Midbrain (tissue), 1 donor: Measurements from ENCODE around the gene FNDC3B.

Experiments
- DNase-seq: peaks from one replicate; lab custom pipeline; 2025; lab: John Stamatoyannopoulos, UW

Gene FNDC3B

GRCh38 chr3:172213904-172214303, 174.5 kb downstream of the FNDC3B start:
- no peak for DNase-seq

GRCh38 chr3:172216267-172216666, 176.9 kb downstream of the FNDC3B start:
- no peak for DNase-seq

GRCh38 chr3:172216911-172217310, 177.5 kb downstream of the FNDC3B start:
- DNase-seq = no peak

DNA sequence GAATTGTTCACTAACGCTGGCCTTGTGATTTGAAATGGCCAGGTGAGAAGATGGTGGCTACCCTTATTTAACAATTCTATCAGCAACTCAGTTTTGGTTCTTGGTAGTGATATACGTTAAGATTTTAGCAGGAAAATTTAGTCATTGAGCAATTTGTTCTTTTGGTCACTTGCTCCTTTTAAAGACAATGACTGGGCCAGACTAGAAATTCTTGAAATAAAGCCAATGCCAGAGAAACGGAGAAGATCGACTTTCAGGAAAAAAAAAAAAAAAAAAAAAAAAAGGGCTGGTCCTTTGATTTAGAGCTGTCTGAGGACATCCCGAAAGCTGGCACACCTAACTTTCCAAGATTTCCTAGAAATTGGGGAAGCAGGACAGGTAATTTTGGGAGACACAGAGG, 178.5 kb downstream of the FNDC3B start:
- DNase-seq = no peak

GRCh38 chr3:172218350-172219323, 179.3 kb downstream of the FNDC3B start:
- DNase-seq = no peak

GRCh38 chr3:172219750-172220149, 180.4 kb downstream of the FNDC3B start:
- no peak for DNase-seq

GRCh38 chr3:172221547-172221946, 182.2 kb downstream of the FNDC3B start:
- no peak for DNase-seq

DNA sequence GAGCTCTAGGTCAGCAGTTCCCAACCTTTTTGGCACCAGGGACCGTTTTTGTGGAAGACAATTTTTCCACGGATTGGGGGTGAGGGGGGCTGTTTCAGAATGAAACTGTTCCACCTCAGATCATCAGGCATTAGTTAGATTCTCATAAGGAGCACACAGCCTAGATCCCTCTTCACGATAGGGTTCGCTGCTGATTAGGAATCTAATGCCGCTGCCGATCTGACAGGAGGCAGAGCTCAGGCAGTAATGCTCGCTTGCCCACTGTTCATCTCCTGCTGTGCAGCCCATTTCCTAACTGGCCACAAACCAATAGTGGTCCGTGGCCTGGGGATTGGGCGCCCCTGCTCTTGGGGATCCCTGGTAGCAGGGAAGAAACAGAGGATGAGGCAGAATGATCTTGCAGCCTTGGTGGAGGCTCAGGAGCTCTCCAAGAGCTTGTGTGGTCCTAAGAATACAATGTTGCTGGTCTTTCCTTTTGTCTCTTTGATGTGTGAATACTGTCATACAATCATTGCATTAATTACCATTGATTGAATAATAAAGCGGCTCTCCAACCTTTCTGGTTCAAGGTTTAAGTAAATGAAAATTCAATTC, 183.2 kb downstream of the FNDC3B start:
- DNase-seq = no peak

DNA sequence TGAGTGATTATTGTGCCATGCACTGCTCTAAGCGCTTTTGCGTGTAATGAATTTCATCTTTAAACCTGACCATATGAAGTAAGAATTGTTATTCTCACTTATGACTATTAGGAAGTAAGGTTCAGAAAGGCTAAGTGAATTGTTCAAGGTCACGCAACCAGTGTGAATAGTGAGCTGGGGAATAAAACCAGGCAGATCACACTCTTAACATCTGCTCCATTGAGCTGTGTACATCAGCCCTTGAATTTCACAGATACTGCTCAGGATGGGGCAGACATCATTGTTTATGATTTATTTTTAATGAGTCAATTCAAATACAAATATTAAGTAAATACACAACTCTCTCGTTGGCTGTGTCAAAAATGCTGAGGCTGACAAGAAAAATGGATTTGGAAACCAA, 184.5 kb downstream of the FNDC3B start:
- no peak for DNase-seq

DNA sequence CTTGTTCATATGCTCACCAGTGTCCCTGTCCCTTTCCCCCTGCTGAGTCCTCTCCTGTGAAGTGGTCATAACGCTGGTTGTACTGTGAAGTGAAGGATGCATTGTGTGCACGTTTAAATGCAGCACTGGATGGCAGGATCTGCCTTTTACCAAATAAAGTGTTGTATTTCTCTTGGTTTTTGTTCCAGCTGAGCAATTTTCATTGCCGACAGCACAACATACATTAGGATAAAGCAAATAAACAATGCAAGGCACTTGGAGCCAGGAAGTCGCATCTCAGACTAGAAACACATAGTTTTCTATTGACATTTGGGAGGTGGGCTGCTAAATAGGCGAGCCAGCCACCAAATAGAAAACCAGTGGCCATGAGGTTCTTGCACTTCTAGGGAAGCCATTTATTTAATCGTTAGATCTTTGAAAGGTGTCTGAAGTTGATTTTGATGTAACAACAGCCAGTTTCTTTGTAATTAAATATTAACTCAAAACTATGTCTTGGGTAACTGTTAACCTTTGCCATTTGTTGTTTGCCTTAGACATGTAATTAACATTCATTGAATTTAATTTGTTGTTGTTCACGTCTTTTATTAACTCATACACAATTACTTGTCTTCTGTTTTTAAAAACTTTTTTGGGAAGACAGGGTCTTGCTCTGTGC, 185.3 kb downstream of the FNDC3B start:
- DNase-seq = no peak

GRCh38 chr3:172225215-172225707, 185.9 kb downstream of the FNDC3B start:
- DNase-seq = no peak

DNA sequence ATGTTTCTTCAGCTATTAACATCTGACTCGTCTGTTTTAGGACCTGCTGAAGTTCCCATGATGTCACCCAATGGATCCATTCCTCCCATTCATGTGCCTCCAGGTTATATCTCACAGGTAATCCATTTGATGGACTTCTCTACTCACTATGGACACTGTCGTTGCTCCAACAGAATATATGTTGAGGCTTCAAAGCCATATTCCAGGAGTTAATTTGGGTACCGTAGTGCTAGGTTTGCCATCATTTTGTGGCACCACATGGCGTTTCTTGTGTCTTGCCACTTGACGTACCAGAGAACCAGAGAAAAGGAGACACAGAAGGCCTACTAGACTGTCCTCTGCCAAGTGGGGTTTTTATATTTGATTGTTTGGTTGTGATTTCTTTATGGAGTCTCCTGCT, 187.5 kb downstream of the FNDC3B start:
- no peak for DNase-seq

DNA sequence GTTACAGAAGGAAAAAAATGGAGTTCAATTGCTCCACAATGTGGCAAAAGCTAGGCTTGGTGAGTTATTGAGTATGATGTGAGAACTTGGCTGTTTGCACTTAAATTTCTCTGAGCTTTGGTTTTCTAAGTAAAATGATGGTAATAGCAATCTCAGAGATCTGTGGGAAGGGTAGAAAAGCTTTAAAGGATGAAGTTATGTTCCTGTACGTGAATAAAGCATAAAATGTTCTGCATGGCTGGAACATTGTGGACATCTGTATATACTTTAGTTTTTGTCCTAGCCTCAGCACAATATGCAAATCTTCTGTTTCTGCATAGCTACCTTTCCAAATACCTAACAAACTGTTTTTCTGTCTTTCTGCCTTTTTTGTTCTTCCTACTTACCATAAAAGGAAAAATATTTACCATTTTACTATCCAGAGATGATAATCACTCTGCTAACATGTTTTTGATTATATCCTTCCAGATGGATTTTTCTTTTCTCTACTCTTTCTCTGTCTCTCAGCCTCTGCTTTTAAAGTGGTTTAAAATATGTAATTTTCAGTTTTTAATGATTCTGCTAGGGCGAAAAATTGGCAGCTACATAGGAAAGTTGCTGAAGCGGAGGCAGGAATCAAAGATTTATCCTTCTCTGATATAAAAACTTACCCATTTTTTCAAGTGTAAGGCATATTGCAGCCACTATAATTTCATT, 188.1 kb downstream of the FNDC3B start:
- no peak for DNase-seq

DNA sequence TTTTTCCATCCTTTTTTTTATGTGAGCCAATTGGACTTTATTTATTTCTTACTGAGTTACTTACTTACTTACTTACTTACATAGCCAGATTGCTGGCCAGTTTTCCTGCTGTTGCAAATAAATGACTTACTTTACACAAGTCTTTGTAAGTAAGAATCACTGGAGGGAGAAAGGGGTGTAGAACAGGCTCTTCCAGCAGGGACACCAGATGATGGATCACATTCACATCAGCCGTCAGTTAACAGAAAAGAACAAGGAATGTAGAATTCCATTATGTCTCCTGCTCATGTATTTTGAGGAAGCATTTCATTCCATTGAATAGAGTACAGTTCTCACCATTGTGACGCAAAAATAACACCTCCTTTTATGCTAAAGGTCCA, 188.6 kb downstream of the FNDC3B start:
- DNase-seq = no peak

DNA sequence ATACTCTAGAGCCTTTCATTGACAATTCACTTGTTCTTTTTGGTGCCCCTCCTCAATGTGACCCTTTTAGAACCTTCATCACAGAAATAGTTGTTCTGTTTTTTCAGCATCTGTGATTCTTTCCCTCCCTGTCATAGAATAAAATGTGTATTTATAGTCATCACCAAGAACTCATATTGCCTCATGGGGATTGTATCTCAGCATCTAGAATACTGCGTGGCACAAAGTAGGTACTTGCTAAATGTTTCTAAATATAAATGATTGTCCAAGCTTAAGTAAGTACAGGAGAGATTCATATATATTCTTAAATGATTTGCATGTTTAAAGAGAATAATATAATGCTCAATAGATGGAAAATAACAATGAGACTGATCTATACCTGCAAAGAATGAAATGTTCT, 190.1 kb downstream of the FNDC3B start:
- DNase-seq = no peak

- DNase-seq = no peak
These were observed 192.0 kb downstream of the FNDC3B start for GRCh38 chr3:172231318-172231901.

GRCh38 chr3:172232579-172233212, 193.3 kb downstream of the FNDC3B start:
- DNase-seq = no peak

DNA sequence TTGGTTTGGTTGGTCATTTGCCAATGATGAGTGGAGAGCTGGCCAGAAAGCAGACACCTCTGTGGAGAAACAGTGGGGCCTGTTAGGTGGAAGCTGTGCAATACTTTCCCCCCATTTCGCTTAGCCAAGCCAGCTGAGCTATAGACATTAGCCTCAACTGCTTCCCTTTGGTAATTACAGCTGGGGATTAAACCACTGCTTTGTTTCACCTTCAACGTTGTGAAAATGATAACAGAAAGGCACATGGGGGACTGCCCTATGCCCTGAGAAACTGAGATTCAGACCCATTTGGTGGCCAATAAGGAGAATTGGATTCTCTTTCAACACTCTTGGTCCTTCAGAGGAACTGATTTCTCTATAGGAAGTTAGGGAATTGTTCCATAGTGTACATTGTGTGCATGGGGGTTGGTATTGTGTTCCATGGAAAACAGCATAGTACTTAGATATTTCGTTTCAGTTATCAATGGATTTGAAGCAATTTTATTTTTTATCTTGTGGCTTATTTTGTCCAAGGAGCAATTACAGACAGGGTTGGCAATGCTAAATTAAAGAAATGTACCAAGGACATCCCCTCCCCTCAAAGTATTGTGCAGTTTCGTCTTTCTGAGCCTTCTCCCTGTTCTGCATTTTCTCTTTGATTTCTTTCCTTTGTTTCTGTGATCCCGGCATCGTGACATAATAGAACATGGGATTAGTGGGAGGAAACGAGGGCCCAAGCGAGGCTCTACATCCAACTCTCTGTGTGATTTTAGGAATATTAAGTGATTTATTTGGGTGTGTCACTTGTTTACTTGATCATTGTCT, 194.3 kb downstream of the FNDC3B start:
- DNase-seq = no peak

DNA sequence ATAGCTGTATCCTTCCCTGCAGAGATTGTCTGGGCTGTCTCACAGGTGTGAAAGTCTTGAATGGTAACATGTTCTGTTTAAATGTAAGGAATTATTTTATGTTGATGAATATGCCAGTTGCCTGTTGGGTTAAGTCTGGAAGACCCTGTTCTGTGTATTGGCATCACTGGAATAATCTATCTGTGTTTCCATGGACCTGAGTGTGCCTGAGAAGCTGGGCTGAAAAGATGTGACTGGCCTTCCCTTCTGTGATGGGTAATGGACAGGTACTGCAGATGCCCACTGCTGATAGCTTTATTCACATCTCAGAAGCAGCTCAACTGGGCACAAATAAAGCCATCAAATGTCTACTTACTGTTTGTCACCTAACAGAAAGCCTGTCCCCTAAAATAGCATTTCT, 196.3 kb downstream of the FNDC3B start:
- DNase-seq = no peak
